K562 (cell line): ENCODE results near the gene MEAK7. TPM values are rescaled to one million over a fixed set of nuclear protein-coding genes. Genes with fewer than 3 reads are reported as not detected.

ENCODE experiments used
- ATAC-seq: fragments of 200-7000 bp; cut with Tn5 transposase; 3 replicates; pipeline ENCODE4 v1.9.1; 2020; ENCODE audit warnings: moderate library complexity
- BruUV-seq: library from RNA; stranded (reverse); fragments of 400-500 nt; replicated peaks from 2 replicates; lab custom pipeline; 2021; lab: Mats Ljungman, UMichigan
- CTCF ChIA-PET: fragments of 300-600 bp; formaldehyde crosslinking; extraction: SDS; loops from one replicate; lab custom pipeline; 2021; ENCODE audit warnings: low intra/inter-chr PET ratio; lab: Yijun Ruan, JAX
- POLR2A ChIA-PET: fragments of 300-600, 350-650 bp; sonication (Branson Sonifier 250); formaldehyde crosslinking; extraction: SDS; loops from one replicate; lab custom pipeline; 2021; ENCODE audit warnings: antibody characterized with exemption, inconsistent platforms; lab: Yijun Ruan, JAX
- DNase-seq, 4 experiments: peaks; one replicate each; pipeline versions ENCODE4 v3.0.0 to v3.0.0-alpha.2; 2011 to 2018; ENCODE audit warnings: low spot score in 3 of 4, mixed read lengths in 3 of 4; ENCODE audit errors: extremely low read depth in 1 of 4
- FAIRE-seq: peaks from 2 replicates; lab custom pipeline; 2011; peaks lifted over from hg19 to GRCh38; lab: Jason Lieb, UNC
- H2AFZ ChIP-seq: 2 replicates; pipeline ENCODE4 v1.6.0; 2011; ENCODE audit warnings: low read depth, low read length, control low read depth, inconsistent platforms
- H3K27ac ChIP-seq: fragments of 200-600 bp; 3 replicates; pipeline ENCODE4 v1.8.0; 2011; ENCODE audit warnings: low read depth, mild to moderate bottlenecking, control low read depth, inconsistent platforms, low read length, moderate library complexity, mixed read lengths; ENCODE audit errors: extremely low read depth
- H3K27me3 ChIP-seq, 2 experiments: fragments of 300-600 bp in 1 of 2; 2 replicates in 1 of 2; 3 replicates in 1 of 2; pipeline versions ENCODE4 v1.6.0 to v1.8.0; 2011; ENCODE audit warnings: inconsistent platforms in 2 of 2, low read length in 2 of 2, mild to moderate bottlenecking in 1 of 2, mixed read lengths in 1 of 2, moderate library complexity in 1 of 2; ENCODE audit not compliant: control insufficient read depth in 2 of 2, insufficient read depth in 2 of 2
- H3K36me3 ChIP-seq: fragments of 300-600 bp; 3 replicates; pipeline ENCODE4 v1.8.0; 2011; ENCODE audit warnings: mild to moderate bottlenecking, low read length, inconsistent platforms; ENCODE audit not compliant: control insufficient read depth, insufficient read depth
- H3K4me1 ChIP-seq, 2 experiments: fragments of 200-600 bp in 1 of 2; replicated peaks in 1 of 2; 2 replicates in 1 of 2; 3 replicates in 1 of 2; pipeline versions ENCODE4 v1.5.1 to v1.8.0; 2011; ENCODE audit warnings: inconsistent platforms in 2 of 2, low read length in 2 of 2, mild to moderate bottlenecking in 1 of 2, mixed read lengths in 1 of 2, moderate library complexity in 1 of 2; ENCODE audit not compliant: control insufficient read depth in 2 of 2, insufficient read depth in 2 of 2
- H3K4me2 ChIP-seq: 2 replicates; pipeline ENCODE4 v1.6.1; 2011; ENCODE audit warnings: low read length, control low read depth, inconsistent platforms, mixed read lengths; ENCODE audit not compliant: insufficient read depth
- H3K4me3 ChIP-seq: fragments of 200-600 bp; sonication (generic), shearing (Covaris generic); 2 replicates; pipeline ENCODE4 v1.5.1; 2016; ENCODE audit warnings: control low read depth, inconsistent platforms
- H3K79me2 ChIP-seq: fragments of 200-600 bp; 3 replicates; pipeline ENCODE4 v1.8.0; 2011; ENCODE audit warnings: low read length, inconsistent platforms; ENCODE audit not compliant: control insufficient read depth, insufficient read depth
- H3K9ac ChIP-seq, 2 experiments: 2 replicates each; pipeline versions ENCODE4 v1.6.0 to v1.6.1; 2011; ENCODE audit warnings: low read depth in 2 of 2, low read length in 2 of 2, control low read depth in 1 of 2, inconsistent platforms in 1 of 2, mild to moderate bottlenecking in 1 of 2, mixed read lengths in 1 of 2; ENCODE audit not compliant: insufficient read depth in 1 of 2
- H3K9me1 ChIP-seq: one replicate; pipeline ENCODE4 v1.6.0; 2011; ENCODE audit warnings: inconsistent platforms, mild to moderate bottlenecking, low read length, moderate library complexity; ENCODE audit not compliant: control insufficient read depth, insufficient read depth
- H3K9me3 ChIP-seq: replicated peaks from 2 replicates; pipeline ENCODE4 v1.5.1; 2011; ENCODE audit warnings: low read depth, low read length, inconsistent platforms; ENCODE audit not compliant: control insufficient read depth, insufficient read depth
- H4K20me1 ChIP-seq: replicated peaks from 2 replicates; pipeline ENCODE4 v1.6.1; 2011; ENCODE audit warnings: low read length, inconsistent platforms, mixed read lengths; ENCODE audit not compliant: control insufficient read depth, insufficient read depth
- ETV5 ChIP-seq: sonication (generic); formaldehyde crosslinking; IDR thresholded peaks from 2 replicates; pipeline ENCODE4 v1.4.0; 2020; ENCODE audit warnings: low read depth, mild to moderate bottlenecking, missing genetic modification reagents
- GTF2E2 ChIP-seq: fragments of 200-800 bp; sonication (Bioruptor generic); IDR thresholded peaks from 2 replicates; pipeline ENCODE4 v1.6.1; 2016; ENCODE audit warnings: missing genetic modification characterization, missing compliant biosample characterization
- HDAC1 ChIP-seq, 2 experiments: fragments of 450-650 bp; IDR thresholded peaks; 2 replicates each; pipeline ENCODE4 v1.6.1; 2016 to 2017; ENCODE audit warnings: inconsistent platforms in 1 of 2, mild to moderate bottlenecking in 1 of 2, moderate library complexity in 1 of 2
- HSF4 ChIP-seq: fragments of 250-450 bp; sonication (Bioruptor Pico); IDR thresholded peaks from 2 replicates; pipeline ENCODE4 v2.1.2; 2022; ENCODE audit warnings: mild to moderate bottlenecking, moderate library complexity, borderline replicate concordance
- JUND ChIP-seq, 2 experiments: IDR thresholded peaks; 2 replicates in 1 of 2; 3 replicates in 1 of 2; pipeline ENCODE4 v1.6.1; 2011; ENCODE audit warnings: borderline replicate concordance in 2 of 2, low read depth in 2 of 2, low read length in 2 of 2, improper control_type of control experiment in 1 of 2, missing biosample characterization in 1 of 2, missing genetic modification characterization in 1 of 2, missing genetic modification reagents in 1 of 2
- KDM1A ChIP-seq, 2 experiments: fragments of 450-650 bp; IDR thresholded peaks; 2 replicates each; pipeline ENCODE4 v1.6.1; 2016; ENCODE audit warnings: mild to moderate bottlenecking in 2 of 2
- MXI1 ChIP-seq: IDR thresholded peaks from 2 replicates; pipeline ENCODE4 v1.6.1; 2011; ENCODE audit warnings: low read depth, mild to moderate bottlenecking, improper control_type of control experiment, low read length
- RBM25 ChIP-seq: fragments of 200-400 bp; formaldehyde crosslinking; IDR thresholded peaks from 2 replicates; pipeline ENCODE4 v1.6.1; 2018; ENCODE audit warnings: low read length, low read depth, moderate library complexity; ENCODE audit not compliant: severe bottlenecking
- SMAD3 ChIP-seq: fragments of 450-650 bp; formaldehyde crosslinking; conservative IDR thresholded peaks from 2 replicates; pipeline ENCODE4 v1.4.0; 2020; ENCODE audit warnings: mild to moderate bottlenecking
- SMARCA4 ChIP-seq: fragments of 450-650 bp; IDR thresholded peaks from 2 replicates; pipeline ENCODE4 v1.6.1; 2016
- TRIM28 ChIP-seq: fragments of 450-650 bp; IDR thresholded peaks from 2 replicates; pipeline ENCODE4 v1.6.1; 2017
- VEZF1 ChIP-seq: fragments of 200-800 bp; sonication (Bioruptor generic); IDR thresholded peaks from 2 replicates; pipeline ENCODE4 v1.6.1; 2017; ENCODE audit warnings: missing genetic modification characterization, missing compliant biosample characterization
- ZNF263 ChIP-seq: sonication (generic); formaldehyde crosslinking; IDR thresholded peaks from 2 replicates; pipeline ENCODE4 v1.8.0; 2022; ENCODE audit warnings: mild to moderate bottlenecking, missing genetic modification reagents, borderline replicate concordance
- ZNF512 ChIP-seq: IDR thresholded peaks from 2 replicates; pipeline ENCODE4 v1.6.1; 2016; ENCODE audit warnings: missing genetic modification characterization, missing compliant biosample characterization
- WGBS: fragments of 100-300 bp; shearing (Covaris generic); methylation state at CpG from one replicate; pipeline ENCODE4 v1.1.6; 2016; ENCODE audit warnings: low coverage, mixed read lengths; ENCODE audit not compliant: insufficient coverage; ENCODE audit errors: missing lambda C conversion rate; 5-methylcytosine and 5-hydroxymethylcytosine counted together
- in situ Hi-C: fragments of 300-500 bp; cut with MboI; formaldehyde crosslinking; loops from 4 replicates; pipeline ENCODE4 v1.15.0; 2018; ENCODE audit warnings: inconsistent platforms, mixed read lengths
- intact Hi-C: fragments of 100-400 bp; cut with micrococcal nuclease; formaldehyde crosslinking; loops from 2 replicates; pipeline ENCODE4 v1.14.2; 2022
- polyA plus RNA-seq, 8 experiments: library from polyadenylated mRNA; depleted of rRNA in 4 of 8; stranded (reverse) in 5 of 8; unstranded in 3 of 8; fragments of >200 nt; fragmentation: Nextera tagmentation in 2 of 8; fragmentation: Illumina TruSeq in 1 of 8; extraction: Ambion mirVana in 2 of 8; extraction: Trizol in 1 of 8; gene quantifications; 2 replicates each; pipeline versions ENCODE4 v1.2.1 to v1.2.3, GENCODE V29; 2011 to 2014; ENCODE audit warnings: inconsistent platforms in 1 of 8, missing spikeins in 1 of 8
- total RNA-seq, 7 experiments: library from RNA; depleted of rRNA in 6 of 7; stranded (reverse); fragments of >200 nt in 6 of 7; fragmentation: Illumina TruSeq in 2 of 7; extraction: Trizol in 2 of 7; gene quantifications; 2 replicates each; pipeline versions ENCODE4 v1.2.1 to v1.2.3, GENCODE V29; 2011 to 2021; ENCODE audit warnings: low replicate concordance in 1 of 7
- TF ChIP-seq, protein P1 (sequence below): fragments of 250-450 bp; sonication (Bioruptor Pico); IDR thresholded peaks from 2 replicates; pipeline ENCODE4 v1.8.0; 2022; ENCODE audit warnings: inconsistent platforms, mild to moderate bottlenecking, moderate library complexity, borderline replicate concordance

The MEAK7 gene
- total and polyA plus RNA-seq, 9 of the 15 experiments (the other 6 are each of a cell fraction or from before 2014, with no cell fraction given) = 1.4 to 14.5 (median 6.3) TPM

DNA sequence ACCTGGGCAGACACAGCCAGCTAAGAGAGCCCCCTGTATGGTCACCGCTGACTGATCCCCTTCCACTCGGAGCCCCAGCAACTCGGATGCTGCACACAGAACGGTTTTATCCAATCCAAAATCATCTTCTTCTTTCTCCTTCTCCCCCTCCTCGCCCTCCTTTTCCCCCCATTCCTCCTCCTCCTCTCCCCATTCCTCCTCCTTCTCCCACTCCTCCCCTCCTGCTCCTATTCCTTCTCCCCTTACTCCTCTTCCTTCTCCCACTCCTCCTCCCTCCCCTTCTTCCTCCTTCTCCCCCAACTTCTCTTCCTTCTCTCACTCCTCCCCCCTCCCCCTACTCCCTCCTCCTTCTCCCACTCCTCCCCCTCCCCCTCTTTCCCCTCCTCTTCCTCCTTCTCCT is 30.4 kb upstream of the MEAK7 start:
- peak overlapping the region; percentile 93 for H2AFZ ChIP-seq
- H3K79me2 ChIP-seq = no peaks in the 10 kb centered on the region
- ATAC-seq = no peak
- H3K36me3 ChIP-seq = no peaks in the 10 kb centered on the region
- no peak overlapping the region for H3K4me2 ChIP-seq
- peaks cover 0 to 3% of the 10 kb centered on the region in 2 experiments; a peak in 2 of 5 replicates for H3K27me3 ChIP-seq
- no peaks in the 10 kb centered on the region for H3K9me1 ChIP-seq
- 0 out of 2 replicates have a peak, but pooled peaks have one; percentile 30 for TF ChIP-seq VEZF1 (CRISPR knock-in tag)
- TF ChIP-seq RBM25 = no peak
- peak; percentile 55; the same call in 1 of the 2 replicates for TF ChIP-seq ZNF263
- peak; percentile 20; the same call in 1 of the 2 replicates for TF ChIP-seq SMARCA4
- TF ChIP-seq GTF2E2 (tag) = no peak
- TF ChIP-seq KDM1A (IDR thresholded peaks at IDR 0.05) = peak in 1 of 2 experiments; percentile 39; a peak in 1 of 4 replicates
- no peak for TF ChIP-seq SMAD3 (CRISPR knock-in tag)
- TF ChIP-seq JUND (IDR thresholded peaks at IDR 0.05; ENCODE audit: borderline replicate concordance, low read depth, low read length) = no peak
- no peak for TF ChIP-seq JUND (tag; IDR thresholded peaks at IDR 0.05; ENCODE audit: borderline replicate concordance, low read depth, low read length)
- 0 out of 4 replicates have a peak, but pooled peaks of 1 of the 2 experiments have one; percentile 28 for TF ChIP-seq HDAC1 (IDR thresholded peaks at IDR 0.05)
- no peak for TF ChIP-seq ETV5
- TF ChIP-seq MXI1 = no peak
- TF ChIP-seq TRIM28 = no peak
- TF ChIP-seq HSF4 (CRISPR knock-in tag) = no peak
- TF ChIP-seq ZNF512 (tag) = peak; percentile 79
- TF ChIP-seq, protein P1, sequence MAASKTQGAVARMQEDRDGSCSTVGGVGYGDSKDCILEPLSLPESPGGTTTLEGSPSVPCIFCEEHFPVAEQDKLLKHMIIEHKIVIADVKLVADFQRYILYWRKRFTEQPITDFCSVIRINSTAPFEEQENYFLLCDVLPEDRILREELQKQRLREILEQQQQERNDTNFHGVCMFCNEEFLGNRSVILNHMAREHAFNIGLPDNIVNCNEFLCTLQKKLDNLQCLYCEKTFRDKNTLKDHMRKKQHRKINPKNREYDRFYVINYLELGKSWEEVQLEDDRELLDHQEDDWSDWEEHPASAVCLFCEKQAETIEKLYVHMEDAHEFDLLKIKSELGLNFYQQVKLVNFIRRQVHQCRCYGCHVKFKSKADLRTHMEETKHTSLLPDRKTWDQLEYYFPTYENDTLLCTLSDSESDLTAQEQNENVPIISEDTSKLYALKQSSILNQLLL = no peak
- H3K9ac ChIP-seq = peak overlapping the region in 1 of 2 experiments; percentile 45; a peak in 1 of 4 replicates
- H3K9me3 ChIP-seq = 0 out of 2 replicates have a peak, but pooled peaks cover 2% of the 10 kb centered on the region
- POLR2A ChIA-PET = interaction anchor here (0.6 kb wide), 1 partner anchor 81 kb away, joined by 3 read pairs; no protein-coding TSS in a partner anchor
- no peak overlapping the region for H3K4me3 ChIP-seq
- FAIRE-seq = no peak
- peaks cover 27 to 56% of the 10 kb centered on the region in 2 experiments for H3K4me1 ChIP-seq
- BruUV-seq = no TSS peak
- intact Hi-C loops (no loop called here), in situ Hi-C loops (no loop called here)
- CTCF ChIA-PET = no interaction called here
- 52% methylated on average over 4 of the region's 5 CpGs for WGBS
- no peaks in the 10 kb centered on the region for H4K20me1 ChIP-seq
- no peak for DNase-seq
- no peak overlapping the region for H3K27ac ChIP-seq
